DOHH2 (cell line): ENCODE measurements around the gene LOX.

Experiments
- H3F3A ChIP-seq: fragments of 200-600 bp; sonication (generic), shearing (Covaris generic); 2 replicates; pipeline ENCODE4 v1.6.0; 2016; ENCODE audit warnings: antibody characterized with exemption, mild to moderate bottlenecking; ENCODE audit not compliant: control insufficient read depth, insufficient read depth
- H3K27ac ChIP-seq: fragments of 200-600 bp; sonication (generic); 2 replicates; pipeline ENCODE4 v1.5.1; 2014; ENCODE audit warnings: low read depth, mild to moderate bottlenecking, low read length, moderate library complexity
- H3K27me3 ChIP-seq: fragments of 200-600 bp; sonication (generic); 2 replicates; pipeline ENCODE4 v1.6.1; 2014; ENCODE audit warnings: mild to moderate bottlenecking, low read length, mixed read lengths; ENCODE audit not compliant: control insufficient read depth
- H3K36me3 ChIP-seq: fragments of 200-600 bp; sonication (generic); 2 replicates; pipeline ENCODE4 v1.6.1; 2014; ENCODE audit warnings: mild to moderate bottlenecking, low read length, moderate library complexity, mixed read lengths; ENCODE audit not compliant: control insufficient read depth
- H3K4me1 ChIP-seq: fragments of 200-600 bp; sonication (generic); 2 replicates; pipeline ENCODE4 v1.6.1; 2014; ENCODE audit warnings: mild to moderate bottlenecking, low read length, mixed read lengths; ENCODE audit not compliant: control insufficient read depth
- H3K4me2 ChIP-seq: fragments of 200-600 bp; sonication (generic); 2 replicates; pipeline ENCODE4 v1.6.0; 2014; ENCODE audit warnings: mild to moderate bottlenecking, low read length, moderate library complexity
- H3K4me3 ChIP-seq: fragments of 200-600 bp; sonication (generic); 2 replicates; pipeline ENCODE4 v1.5.1; 2014; ENCODE audit warnings: mild to moderate bottlenecking, low read length, mixed read lengths
- H3K79me2 ChIP-seq: fragments of 200-600 bp; sonication (generic); 2 replicates; pipeline ENCODE4 v1.6.1; 2014; ENCODE audit warnings: mild to moderate bottlenecking, low read length, mixed read lengths; ENCODE audit not compliant: control insufficient read depth
- H3K9me2 ChIP-seq: fragments of 200-600 bp; sonication (generic); replicated peaks from 2 replicates; pipeline ENCODE4 v1.6.1; 2014; ENCODE audit warnings: mild to moderate bottlenecking, low read length, mixed read lengths; ENCODE audit not compliant: control insufficient read depth
- H3K9me3 ChIP-seq: fragments of 200-600 bp; sonication (generic); 2 replicates; pipeline ENCODE4 v1.6.1; 2014; ENCODE audit warnings: antibody characterized with exemption, low read length, mixed read lengths; ENCODE audit not compliant: control insufficient read depth, insufficient read depth
- H4K20me1 ChIP-seq: fragments of 200-600 bp; sonication (generic); 2 replicates; pipeline ENCODE4 v1.6.0; 2014; ENCODE audit warnings: low read depth, mild to moderate bottlenecking, antibody characterized with exemption, low read length, moderate library complexity; ENCODE audit not compliant: control insufficient read depth, insufficient read depth
- EZH2phosphoT487 ChIP-seq: fragments of 200-600 bp; sonication (generic); IDR thresholded peaks from 2 replicates; pipeline ENCODE4 v1.6.1; 2017; ENCODE audit warnings: borderline replicate concordance, mild to moderate bottlenecking, antibody characterized with exemption, low read length, moderate library complexity, mixed read lengths
- TF ChIP-seq, protein P1 (sequence below): fragments of 200-600 bp; sonication (generic); IDR thresholded peaks from one replicate; pipeline ENCODE4 v1.5.1; 2014; ENCODE audit warnings: antibody characterized with exemption, mild to moderate bottlenecking, low read depth, low read length; ENCODE audit not compliant: poor library complexity, severe bottlenecking

LOX gene

DNA sequence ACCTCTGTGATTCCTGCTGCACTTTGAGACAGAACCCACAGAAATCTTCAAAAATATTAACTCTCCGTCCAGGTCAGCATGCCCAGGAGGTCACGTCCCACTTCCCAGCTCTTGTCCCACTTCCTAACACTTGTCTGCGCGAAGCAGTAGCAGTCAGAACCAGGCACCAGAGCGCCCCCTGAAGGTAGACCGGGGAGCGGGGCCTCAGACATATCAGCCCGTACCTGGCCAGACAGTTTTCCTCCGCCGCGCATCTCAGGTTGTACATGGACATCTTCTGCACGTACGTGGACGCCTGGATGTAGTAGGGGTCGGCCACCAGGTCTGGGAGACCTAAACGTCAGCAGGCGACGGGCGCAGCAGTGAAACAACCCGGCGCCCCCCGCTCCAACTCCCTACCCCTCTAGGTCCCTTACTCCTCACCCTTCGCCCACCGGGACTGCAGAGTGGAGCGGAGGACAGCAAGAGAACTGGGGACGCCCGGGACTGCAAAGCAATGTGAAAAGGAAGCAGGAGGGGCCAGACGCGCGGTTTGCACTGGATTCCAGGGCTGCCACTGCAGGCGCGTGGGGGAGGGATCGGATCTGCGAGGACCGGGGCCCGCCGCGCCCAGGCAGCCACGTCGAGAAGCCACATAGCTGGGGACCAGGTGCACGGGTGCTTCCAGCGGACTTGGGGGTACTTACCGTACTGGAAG lies 1.2 kb downstream of the LOX start:
- H3K27ac ChIP-seq, result no peak overlapping the region
- H3K9me3 ChIP-seq, result peaks cover 3% of the 10 kb centered on the region; the same call in 1 of the 2 replicates
- H3K4me3 ChIP-seq, result no peak overlapping the region
- no peaks in the 10 kb centered on the region for H3K79me2 ChIP-seq
- H3K36me3 ChIP-seq, result no peaks in the 10 kb centered on the region
- H3K4me1 ChIP-seq, result peaks cover 12% of the 10 kb centered on the region
- no peaks in the 10 kb centered on the region for H3K27me3 ChIP-seq
- no peak overlapping the region for H3K4me2 ChIP-seq
- H3K9me2 ChIP-seq, result no peaks in the 10 kb centered on the region
- H3F3A ChIP-seq, result no peaks in the 10 kb centered on the region
- TF ChIP-seq, protein P1, sequence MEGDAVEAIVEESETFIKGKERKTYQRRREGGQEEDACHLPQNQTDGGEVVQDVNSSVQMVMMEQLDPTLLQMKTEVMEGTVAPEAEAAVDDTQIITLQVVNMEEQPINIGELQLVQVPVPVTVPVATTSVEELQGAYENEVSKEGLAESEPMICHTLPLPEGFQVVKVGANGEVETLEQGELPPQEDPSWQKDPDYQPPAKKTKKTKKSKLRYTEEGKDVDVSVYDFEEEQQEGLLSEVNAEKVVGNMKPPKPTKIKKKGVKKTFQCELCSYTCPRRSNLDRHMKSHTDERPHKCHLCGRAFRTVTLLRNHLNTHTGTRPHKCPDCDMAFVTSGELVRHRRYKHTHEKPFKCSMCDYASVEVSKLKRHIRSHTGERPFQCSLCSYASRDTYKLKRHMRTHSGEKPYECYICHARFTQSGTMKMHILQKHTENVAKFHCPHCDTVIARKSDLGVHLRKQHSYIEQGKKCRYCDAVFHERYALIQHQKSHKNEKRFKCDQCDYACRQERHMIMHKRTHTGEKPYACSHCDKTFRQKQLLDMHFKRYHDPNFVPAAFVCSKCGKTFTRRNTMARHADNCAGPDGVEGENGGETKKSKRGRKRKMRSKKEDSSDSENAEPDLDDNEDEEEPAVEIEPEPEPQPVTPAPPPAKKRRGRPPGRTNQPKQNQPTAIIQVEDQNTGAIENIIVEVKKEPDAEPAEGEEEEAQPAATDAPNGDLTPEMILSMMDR, result peak; percentile 15
- TF ChIP-seq EZH2phosphoT487, result no peak
- no peaks in the 10 kb centered on the region for H4K20me1 ChIP-seq

DNA sequence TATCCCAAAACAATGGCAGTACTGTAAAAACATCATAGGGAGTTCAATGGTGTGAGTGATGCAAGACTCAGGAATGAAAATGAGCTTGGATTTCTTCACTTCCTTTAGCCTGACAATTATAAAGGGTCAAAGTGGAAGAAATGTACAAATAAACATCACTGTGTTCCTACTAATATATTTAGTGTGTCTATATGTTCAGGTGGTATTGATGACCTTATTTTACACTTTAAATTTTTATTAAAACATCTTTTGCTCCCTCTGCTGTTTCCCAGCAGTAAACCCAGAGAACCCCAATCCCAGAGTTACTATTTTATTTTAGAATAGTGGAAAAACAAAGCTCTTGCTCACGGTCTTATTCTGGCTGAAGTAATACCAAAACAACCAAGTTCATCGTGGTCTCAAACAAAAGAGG lies 2.0 kb downstream of the LOX start:
- Histone ChIP-seq H3K4me2 (no peak overlapping the region), H3K4me3 (no peak overlapping the region), H3K79me2 (no peaks in the 10 kb centered on the region), H3F3A (no peaks in the 10 kb centered on the region), H3K27ac (no peak overlapping the region), H3K27me3 (no peaks in the 10 kb centered on the region), H4K20me1 (no peaks in the 10 kb centered on the region), H3K4me1 (peaks cover 12% of the 10 kb centered on the region), H3K9me2 (no peaks in the 10 kb centered on the region), H3K36me3 (no peaks in the 10 kb centered on the region), H3K9me3 (peaks cover 3% of the 10 kb centered on the region; the same call in 1 of the 2 replicates)
- no peak for TF ChIP-seq EZH2phosphoT487
- TF ChIP-seq, protein P1, result no peak

DNA sequence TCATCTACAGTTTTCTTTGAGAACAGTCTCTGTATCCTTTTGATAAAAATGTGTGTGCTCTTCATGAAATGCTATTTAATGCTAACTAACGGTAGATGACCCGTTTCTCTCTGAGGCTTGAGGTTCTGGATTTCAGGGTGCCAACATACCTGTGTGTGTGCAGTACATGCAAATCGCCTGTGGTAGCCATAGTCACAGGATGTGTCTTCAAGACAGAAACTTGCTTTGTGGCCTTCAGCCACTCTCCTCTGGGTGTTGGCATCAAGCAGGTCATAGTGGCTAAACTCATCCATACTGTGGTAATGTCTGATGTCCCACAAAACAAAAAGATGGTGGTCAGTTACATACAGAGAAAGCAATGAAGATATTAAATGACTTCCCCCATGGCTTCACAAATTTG lies 4.2 kb downstream of the LOX start:
- Histone ChIP-seq H3K9me3 (peaks cover 3% of the 10 kb centered on the region; the same call in 1 of the 2 replicates), H3K4me3 (no peak overlapping the region), H3K4me2 (no peak overlapping the region), H3K9me2 (no peaks in the 10 kb centered on the region), H3K36me3 (no peaks in the 10 kb centered on the region), H3K4me1 (peaks cover 12% of the 10 kb centered on the region), H3K27ac (no peak overlapping the region), H3K79me2 (no peaks in the 10 kb centered on the region), H3K27me3 (no peaks in the 10 kb centered on the region), H3F3A (no peaks in the 10 kb centered on the region), H4K20me1 (no peaks in the 10 kb centered on the region)
- no peak for TF ChIP-seq EZH2phosphoT487
- TF ChIP-seq, protein P1, result no peak
